Measurements from ENCODE around the gene OTULIN. TPM values are rescaled to one million over a fixed set of nuclear protein-coding genes. Genes with fewer than 3 reads are reported as not detected.

The OTULIN gene
- total and polyA plus RNA-seq, 7 donors, result 2.3 to 20.4 (median 12.4) TPM

DNA sequence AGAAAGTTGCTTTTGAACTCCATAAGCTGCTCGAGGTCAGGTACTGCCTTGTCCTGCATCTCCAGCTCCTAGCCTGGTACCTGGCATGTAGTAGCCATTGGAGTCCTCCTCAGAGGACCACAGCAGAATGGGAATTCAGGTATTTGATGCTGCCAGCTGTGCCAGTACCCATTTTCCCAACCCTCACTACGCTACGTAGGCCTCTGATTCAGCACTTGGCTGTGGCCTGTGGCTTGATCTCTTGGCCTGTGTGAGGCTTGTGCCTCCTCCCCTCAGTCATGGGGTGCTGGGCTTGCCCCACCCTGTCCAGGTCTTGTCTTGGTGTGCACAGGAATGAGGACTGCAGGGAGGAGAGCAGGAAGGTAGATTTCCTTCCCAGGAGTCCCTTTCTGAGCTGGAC, 11.8 kb downstream of the OTULIN start:
- Histone ChIP-seq H3K9me3 (no peaks in the 10 kb centered on the region), H3K36me3 (ENCODE audit: insufficient read depth in 1 of 2, low read depth in 1 of 2) (peaks cover 3 to 18% of the 10 kb centered on the region in 2 donors), H3K4me3 (no peak overlapping the region), H3K4me1 (peaks cover 26% of the 10 kb centered on the region), H3K27ac (no peak overlapping the region), H3K27me3 (ENCODE audit: insufficient read depth in 3 of 3, low read length in 2 of 3) (no peaks in the 10 kb centered on the region)
- ATAC-seq (peak; percentile 56 to 85 (median 72)), DNase-seq (no peak)
- 42 to 72% (median 46%) methylated on average over 3 of the region's 3 CpGs for WGBS, 3 donors
- intact Hi-C loops (cut with DNase I), result no loop called here
- TF ChIP-seq CTCF (IDR thresholded peaks at IDR 0.05), result no peak

GRCh38 chr5:14678773-14679334, 14.3 kb downstream of the OTULIN start:
- H3K27me3 ChIP-seq (ENCODE audit: insufficient read depth in 3 of 3, low read length in 2 of 3), result no peaks in the 10 kb centered on the region
- H3K4me3 ChIP-seq, result no peak overlapping the region
- WGBS, 3 donors, result 52 to 65% (median 55%) methylated on average over 5 of the region's 5 CpGs
- peak overlapping the region; percentile 53 for H3K27ac ChIP-seq
- H3K4me1 ChIP-seq, result peaks cover 30% of the 10 kb centered on the region
- intact Hi-C loops (cut with DNase I), result no loop called here
- no peak for TF ChIP-seq CTCF (IDR thresholded peaks at IDR 0.05)
- peaks cover 9 to 42% of the 10 kb centered on the region in 2 donors for H3K36me3 ChIP-seq (ENCODE audit: insufficient read depth in 1 of 2, low read depth in 1 of 2)
- ATAC-seq (peak; percentile 61 to 81 (median 70)), DNase-seq (no peak)
- no peaks in the 10 kb centered on the region for H3K9me3 ChIP-seq

GRCh38 chr5:14679595-14679994, 15.1 kb downstream of the OTULIN start:
- Histone ChIP-seq H3K36me3 (ENCODE audit: insufficient read depth in 1 of 2, low read depth in 1 of 2) (peaks cover 9 to 43% of the 10 kb centered on the region in 2 donors), H3K27ac (no peak overlapping the region), H3K4me3 (no peak overlapping the region), H3K27me3 (ENCODE audit: insufficient read depth in 3 of 3, low read length in 2 of 3) (no peaks in the 10 kb centered on the region), H3K4me1 (peaks cover 37% of the 10 kb centered on the region), H3K9me3 (no peaks in the 10 kb centered on the region)
- DNase-seq (no peak), ATAC-seq (no peak)
- no peak for TF ChIP-seq CTCF (IDR thresholded peaks at IDR 0.05)
- WGBS, 3 donors, result 87 to 97% (median 96%) methylated on average over 1 of the region's 1 CpG
- intact Hi-C loops (cut with DNase I), result no loop called here

DNA sequence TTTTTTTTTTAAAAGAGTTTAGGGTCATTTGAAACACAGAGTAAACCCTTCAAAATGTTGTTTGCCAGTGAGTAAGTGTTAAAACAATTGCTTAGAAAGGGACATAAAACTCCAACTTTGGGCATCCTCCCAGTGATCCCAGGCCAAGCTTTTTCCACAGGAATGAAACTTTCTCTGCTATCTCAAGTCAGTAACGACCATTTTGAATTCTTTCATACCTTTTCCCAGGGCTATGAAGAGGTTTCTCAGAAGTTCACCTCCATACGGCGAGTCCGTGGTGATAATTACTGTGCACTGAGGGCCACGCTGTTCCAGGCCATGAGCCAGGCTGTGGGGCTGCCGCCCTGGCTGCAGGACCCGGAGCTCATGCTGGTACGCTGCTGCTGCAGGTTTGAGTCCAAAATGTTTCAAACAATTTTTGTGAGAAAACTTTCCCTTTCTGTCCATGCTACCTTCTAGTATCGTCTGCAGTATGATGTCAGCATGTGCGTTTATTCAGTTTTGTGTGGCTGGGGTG, 16.8 kb downstream of the OTULIN start:
- ATAC-seq, result no peak
- no peak overlapping the region for H3K27ac ChIP-seq
- no peak overlapping the region for H3K4me3 ChIP-seq
- WGBS, 3 donors, result 58 to 95% (median 86%) methylated on average over 10 of the region's 10 CpGs
- intact Hi-C loops (cut with DNase I), result loop anchor here (10.0 kb wide), 2 partner anchors 94 to 184 kb away; no protein-coding TSS in a partner anchor
- no peak for TF ChIP-seq CTCF (IDR thresholded peaks at IDR 0.05)
- DNase-seq, result no peak
- H3K27me3 ChIP-seq (ENCODE audit: insufficient read depth in 3 of 3, low read length in 2 of 3), result no peaks in the 10 kb centered on the region
- H3K4me1 ChIP-seq, result peaks cover 45% of the 10 kb centered on the region
- H3K9me3 ChIP-seq, result no peaks in the 10 kb centered on the region
- peaks cover 9 to 48% of the 10 kb centered on the region in 2 donors for H3K36me3 ChIP-seq (ENCODE audit: insufficient read depth in 1 of 2, low read depth in 1 of 2)

Measured in psoas muscle (tissue), 8 donors.